ENCODE data around the gene TMEM120B. TPM values are rescaled to one million over a fixed set of nuclear protein-coding genes. Genes with fewer than 3 reads are reported as not detected.

The TMEM120B gene
- total and polyA plus RNA-seq, 2 of the 13 experiments (the other 11 are each of a cell fraction or from before 2014, with no cell fraction given) = 7.1 to 12.9 TPM

- FAIRE-seq = no peak
- ChIA-PET CTCF (ENCODE audit: low intra/inter-chr PET ratio, low total read pairs) (no interaction called here), POLR2A (interaction anchor here (0.7 to 2.2 kb wide), 16 partner anchors 8 to 593 kb away, joined by 3 to 15 read pairs (median 3); partner anchors contain the start of genes HPD, ORAI1, PSMD9 and RNF34)
- Histone ChIP-seq H4K20me1 (ENCODE audit: insufficient read depth, low read length) (no peaks in the 10 kb centered on the region), H3K9me3 (ENCODE audit: low read length) (no peaks in the 10 kb centered on the region), H3K4me1 (ENCODE audit: insufficient read depth, low read length) (peaks cover 76% of the 10 kb centered on the region), H3K79me2 (ENCODE audit: insufficient read depth, low read length) (peaks cover 20% of the 10 kb centered on the region), H3K27ac (ENCODE audit: extremely low read length, insufficient read depth, low read length) (peak overlapping the region; percentile 77), H3K9ac (ENCODE audit: insufficient read depth, low read depth, low read length) (peak overlapping the region; percentile 82), H3K27me3 (ENCODE audit: control insufficient read depth in 1 of 2, insufficient read depth in 2 of 2, low read length in 2 of 2) (no peaks in the 10 kb centered on the region; a peak in 1 of 5 replicates), H3K4me3 (replicated peaks in 1 of 3; ENCODE audit: insufficient read depth in 1 of 3, low read depth in 2 of 3, low read length in 3 of 3) (peak overlapping the region; percentile 60 to 91 (median 63)), H2AFZ (ENCODE audit: low read length) (peak overlapping the region; percentile 31), H3K36me3 (replicated peaks in 1 of 2; ENCODE audit: control insufficient read depth in 1 of 2, insufficient read depth in 2 of 2, low read length in 2 of 2) (no peaks in the 10 kb centered on the region; a peak in 1 of 5 replicates), H3K4me2 (ENCODE audit: low read depth, low read length) (peak overlapping the region; percentile 100)
- WGBS (ENCODE audit: low lambda C conversion rate) = 29% methylated on average over 21 of the region's 24 CpGs
- intact Hi-C loops (cut with micrococcal nuclease; ENCODE audit: unreplicated experiment) = loop anchor here (5.0 kb wide), 1 partner anchor 61 kb away; no protein-coding TSS in a partner anchor
- BruUV-seq (replicated peaks) = no TSS peak
- in situ Hi-C loops (cut with HindIII; ENCODE audit: extremely low pct_ligation_motif_present, low pct_unique_long_range_greater_than_20kb) = no loop called here
- peak; percentile 13 for DNase-seq (ENCODE audit: low spot score)
- ATAC-seq = no peak
- TF ChIP-seq RORA (CRISPR knock-in tag; IDR thresholded peaks at IDR 0.05) (peak; percentile 28; the same call in 1 of the 2 replicates), NR2F6 (IDR thresholded peaks at IDR 0.05) (no peak), NR2F6 (CRISPR knock-in tag; IDR thresholded peaks at IDR 0.05) (0 out of 2 replicates have a peak, but pooled peaks have one; percentile 14), HMGXB3 (CRISPR knock-in tag; IDR thresholded peaks at IDR 0.05; ENCODE audit: borderline replicate concordance) (0 out of 2 replicates have a peak, but pooled peaks have one; percentile 15), HNF4A (CRISPR knock-in tag; IDR thresholded peaks at IDR 0.05) (0 out of 2 replicates have a peak, but pooled peaks have one; percentile 2), MNT (IDR thresholded peaks at IDR 0.05) (no peak), ETV5 (CRISPR knock-in tag; IDR thresholded peaks at IDR 0.05; ENCODE audit: borderline replicate concordance) (0 out of 2 replicates have a peak, but pooled peaks have one; percentile 6), ZNF501 (CRISPR knock-in tag; IDR thresholded peaks at IDR 0.05) (0 out of 2 replicates have a peak, but pooled peaks have one; percentile 3), ARID5B (CRISPR knock-in tag; IDR thresholded peaks at IDR 0.05) (no peak), TARDBP (CRISPR knock-in tag; IDR thresholded peaks at IDR 0.05) (0 out of 2 replicates have a peak, but pooled peaks have one; percentile 16), KDM5B (CRISPR knock-in tag; IDR thresholded peaks at IDR 0.05; ENCODE audit: borderline replicate concordance) (0 out of 2 replicates have a peak, but pooled peaks have one; percentile 8)
These were observed 977 bp upstream of the TMEM120B start for GRCh38 chr12:121711361-121712189.
